HG03460 (cell line): ENCODE results near the gene PAK1.
"Not testable (repeated sequence)": the region's sequence is repeated elsewhere in the genome, so short reads cannot be mapped to it uniquely, and the experiment has no call there.

Source experiments
- ATAC-seq: cut with Tn5 transposase; IDR thresholded peaks from one replicate; pipeline ENCODE4 v1.9.1; 2021; ENCODE audit not compliant: unreplicated experiment

Gene PAK1

DNA sequence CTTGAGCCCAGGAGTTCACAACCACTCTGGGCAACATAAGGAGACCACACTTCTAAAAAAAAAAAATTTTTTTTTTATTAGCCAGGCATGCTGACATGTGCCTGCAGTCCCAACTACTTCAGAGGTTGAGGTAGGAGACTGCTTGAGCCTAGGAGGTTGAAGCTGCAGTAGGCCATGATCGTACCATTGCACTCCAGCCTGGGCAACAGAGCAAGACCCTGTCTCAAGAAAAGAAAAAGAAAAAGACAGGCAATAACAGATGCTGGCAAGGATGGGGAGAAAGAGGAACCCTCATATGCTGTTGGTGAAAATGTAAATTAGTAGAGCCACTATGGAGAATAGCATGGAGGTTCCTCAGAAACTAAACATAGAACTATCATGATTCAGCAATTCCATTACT, 64.8 kb downstream of the PAK1 start:
- no peak for ATAC-seq

DNA sequence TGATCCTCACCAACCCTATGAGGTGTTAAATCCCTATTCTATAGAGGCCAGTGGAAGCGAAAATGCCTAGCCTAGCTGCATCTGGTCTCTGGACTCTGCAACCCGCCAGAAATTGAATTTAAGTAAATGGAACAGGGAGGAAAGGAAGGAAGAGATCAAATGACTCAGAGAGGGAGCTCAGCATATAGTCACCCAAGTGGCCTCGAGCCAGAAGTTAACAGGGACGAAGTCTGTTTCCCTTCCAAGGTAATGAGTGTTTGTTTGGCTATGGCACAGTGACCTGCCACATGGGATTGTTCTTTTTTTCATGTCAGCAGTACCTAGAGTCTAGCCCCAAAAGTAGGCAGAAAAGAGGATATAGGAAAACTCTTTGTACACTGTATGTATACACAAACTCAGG, 66.3 kb downstream of the PAK1 start:
- no peak for ATAC-seq

DNA sequence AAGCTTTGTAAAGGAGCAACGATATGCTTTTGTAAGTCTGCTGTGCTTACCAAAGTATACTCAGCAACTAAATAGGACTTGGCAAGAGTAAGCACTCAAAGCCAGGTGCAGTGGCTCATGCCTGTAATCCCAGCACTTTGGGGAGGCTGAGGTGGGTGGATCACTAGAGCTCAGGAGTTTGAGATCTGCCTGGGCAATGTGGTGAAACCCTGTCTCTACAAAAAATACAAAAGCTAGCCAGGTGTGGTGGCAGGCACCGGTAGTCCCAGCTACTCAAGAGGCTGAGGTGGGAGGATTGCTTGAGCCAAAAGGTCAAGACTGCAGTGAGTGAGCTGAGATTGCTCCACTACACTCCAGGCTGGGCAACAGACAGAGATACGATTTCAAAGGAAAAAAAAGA, 67.5 kb downstream of the PAK1 start:
- ATAC-seq = no peak

DNA sequence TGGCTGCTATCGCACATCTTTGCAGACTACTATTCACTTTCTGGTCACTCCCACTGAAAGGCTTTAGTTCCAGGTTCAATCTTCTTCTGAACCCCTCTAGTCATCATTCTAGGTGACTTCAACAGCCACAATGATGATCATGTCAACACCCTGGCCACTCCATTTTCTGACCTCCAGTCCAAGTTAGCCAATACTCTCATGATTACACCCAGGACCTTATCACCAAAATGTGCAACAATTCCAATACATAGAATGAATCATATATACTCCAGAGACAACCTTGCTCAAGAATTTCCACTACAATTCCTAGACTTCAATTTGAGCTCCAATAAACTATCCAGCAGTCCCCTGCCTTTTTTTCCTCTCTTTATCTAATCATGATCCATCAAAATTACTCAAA, 70.7 kb downstream of the PAK1 start:
- no peak for ATAC-seq

DNA sequence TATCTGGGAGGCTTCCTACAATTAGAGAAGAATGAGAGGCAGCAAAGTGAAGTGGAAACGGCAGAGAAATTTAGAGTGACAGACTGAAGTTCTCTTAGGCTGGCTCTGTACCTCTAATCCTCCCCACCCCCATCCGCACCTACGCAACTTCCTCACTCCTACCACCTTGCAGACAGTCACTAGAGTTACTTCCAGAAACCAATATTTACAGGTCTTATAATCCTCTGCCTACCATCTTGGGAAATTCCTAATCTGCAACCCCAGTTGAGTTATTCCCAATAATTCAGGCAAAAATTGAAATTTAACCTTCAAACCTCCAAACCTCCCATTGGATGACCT, 71.7 kb downstream of the PAK1 start:
- no peak for ATAC-seq

DNA sequence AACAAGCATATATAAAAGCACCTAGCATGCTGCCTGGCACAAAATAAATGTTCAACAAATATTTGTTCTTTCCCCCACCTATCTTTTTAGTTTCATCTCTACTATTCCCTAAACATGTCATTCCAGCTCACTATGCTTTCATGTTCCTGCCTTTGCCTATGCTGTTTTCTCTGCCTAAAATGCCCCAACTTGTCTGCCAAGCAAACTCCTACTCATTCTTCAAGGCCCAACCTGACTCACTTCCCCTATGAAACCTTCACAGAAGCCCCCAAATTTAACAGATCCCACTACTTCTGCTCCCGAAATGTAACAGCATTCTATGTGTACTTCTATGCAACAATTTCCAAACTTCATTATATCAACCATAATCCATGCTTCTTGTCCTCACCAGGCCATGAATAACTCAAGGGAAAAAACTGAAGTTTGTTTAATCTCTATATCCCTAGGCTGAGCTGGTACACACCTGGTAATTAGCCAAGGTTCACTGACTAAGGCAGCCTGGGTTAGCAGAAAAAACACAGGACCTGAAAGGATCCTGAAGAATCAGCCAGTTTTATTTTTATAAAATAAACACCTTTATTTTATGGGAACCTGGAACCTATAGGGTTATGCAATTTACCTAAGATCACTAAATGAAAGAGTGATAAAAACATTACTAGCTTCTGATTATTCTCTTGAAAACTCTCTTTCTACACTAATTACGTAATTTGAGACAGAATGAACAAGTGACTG, 72.2 kb downstream of the PAK1 start:
- ATAC-seq = no peak

DNA sequence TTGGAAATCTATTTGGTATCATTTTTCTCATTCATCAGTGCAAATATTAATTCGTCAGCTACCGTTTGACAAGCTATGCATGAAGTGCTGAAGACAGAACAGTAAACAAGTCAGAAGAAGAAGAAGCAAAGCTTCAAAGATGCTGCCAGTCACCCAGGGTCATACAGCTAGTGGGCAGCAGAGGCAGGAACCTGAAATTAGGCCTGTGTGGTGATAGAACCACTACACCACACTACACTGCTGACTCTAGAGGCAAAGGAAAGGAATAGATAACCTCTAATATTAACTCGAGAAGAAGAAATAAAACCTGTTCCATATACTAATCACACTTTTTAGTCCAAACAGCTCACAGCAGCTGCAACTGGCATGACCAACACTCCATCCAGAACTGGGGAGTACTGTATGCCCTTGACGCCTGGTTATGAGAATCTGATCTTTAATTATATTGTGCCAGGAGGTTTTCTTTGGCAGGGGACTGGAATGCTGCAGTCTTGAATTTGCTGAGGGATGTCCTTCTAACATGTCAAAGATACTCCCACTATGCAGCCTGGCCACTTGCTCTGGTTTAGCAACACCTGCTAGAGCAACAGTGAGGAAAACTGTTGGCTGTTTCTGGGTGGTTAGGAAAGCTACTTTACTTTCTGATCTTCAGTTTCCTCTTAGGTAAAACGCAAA, 73.0 kb downstream of the PAK1 start:
- ATAC-seq = no peak

DNA sequence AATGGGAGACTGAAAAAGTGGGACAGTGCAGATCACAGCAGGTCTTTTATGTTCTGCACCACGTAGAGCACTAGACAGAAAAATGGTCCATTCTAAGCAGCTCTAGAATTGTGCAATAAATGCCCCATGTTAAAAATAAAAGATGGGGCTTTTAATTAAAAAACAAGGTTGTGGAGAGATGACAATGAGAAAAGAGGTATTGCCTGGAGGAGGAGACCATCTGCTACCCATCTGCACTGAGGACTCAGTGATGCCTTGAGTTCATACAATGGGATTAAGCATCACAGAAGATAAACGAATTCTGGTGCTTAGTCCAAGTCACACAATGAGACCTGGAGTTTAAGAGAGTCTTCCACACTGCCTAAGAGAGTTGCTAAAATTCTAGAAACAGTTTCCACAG, 73.6 kb downstream of the PAK1 start:
- ATAC-seq = no peak

DNA sequence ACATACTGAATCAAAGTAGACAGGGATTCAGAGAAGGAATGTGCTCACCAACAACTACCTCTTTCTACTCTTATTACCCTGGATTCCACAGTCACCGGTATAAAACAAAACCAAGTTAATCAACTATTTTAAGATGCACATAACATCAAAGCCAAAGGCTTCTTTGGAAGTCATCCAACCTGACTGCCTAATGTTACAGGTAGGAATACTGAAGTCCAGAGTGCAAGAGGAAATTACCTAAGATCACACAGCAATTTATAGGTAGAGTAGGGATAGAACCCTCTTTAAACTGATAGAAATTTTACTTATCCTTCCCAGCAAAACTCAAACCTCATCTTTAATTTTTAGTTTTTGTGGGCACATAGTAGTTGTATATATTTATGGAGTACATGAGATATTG, 76.3 kb downstream of the PAK1 start:
- ATAC-seq = no peak

DNA sequence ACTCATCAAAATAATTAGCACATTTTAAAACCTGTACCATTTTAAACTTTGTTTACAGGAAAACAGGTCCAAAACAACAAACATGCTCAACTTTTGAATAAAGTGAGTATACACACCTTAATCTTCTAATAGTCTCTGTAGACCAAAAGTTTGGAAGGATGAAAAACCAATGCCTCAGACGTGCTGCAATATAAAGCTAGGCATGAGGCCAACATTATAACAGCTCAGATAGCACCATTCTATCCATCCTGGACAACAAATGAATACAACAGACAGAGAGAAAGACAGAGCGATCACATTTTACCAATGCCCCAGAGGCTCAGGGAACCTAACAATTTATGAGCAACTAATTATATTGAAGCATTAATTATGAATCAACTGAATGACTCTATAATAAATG, 77.0 kb downstream of the PAK1 start:
- no peak for ATAC-seq

DNA sequence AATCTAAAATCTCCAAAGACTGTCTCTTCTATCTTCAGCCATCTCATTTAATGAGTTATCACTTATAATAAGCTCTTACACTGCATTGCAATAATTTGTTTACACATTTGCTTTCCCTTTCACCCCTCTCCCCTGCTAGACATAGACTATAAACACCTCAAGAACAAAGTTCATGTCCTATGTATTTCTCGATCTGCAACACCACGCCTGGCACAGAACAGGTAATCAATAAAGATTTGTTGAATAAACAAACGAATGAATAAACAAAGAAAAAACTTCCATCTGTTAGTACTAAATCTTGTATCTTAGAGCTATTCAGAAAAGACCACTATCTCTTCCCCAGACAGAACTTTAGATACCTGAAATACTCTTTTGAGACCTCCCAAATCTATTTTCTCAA, 77.6 kb downstream of the PAK1 start:
- no peak for ATAC-seq

DNA sequence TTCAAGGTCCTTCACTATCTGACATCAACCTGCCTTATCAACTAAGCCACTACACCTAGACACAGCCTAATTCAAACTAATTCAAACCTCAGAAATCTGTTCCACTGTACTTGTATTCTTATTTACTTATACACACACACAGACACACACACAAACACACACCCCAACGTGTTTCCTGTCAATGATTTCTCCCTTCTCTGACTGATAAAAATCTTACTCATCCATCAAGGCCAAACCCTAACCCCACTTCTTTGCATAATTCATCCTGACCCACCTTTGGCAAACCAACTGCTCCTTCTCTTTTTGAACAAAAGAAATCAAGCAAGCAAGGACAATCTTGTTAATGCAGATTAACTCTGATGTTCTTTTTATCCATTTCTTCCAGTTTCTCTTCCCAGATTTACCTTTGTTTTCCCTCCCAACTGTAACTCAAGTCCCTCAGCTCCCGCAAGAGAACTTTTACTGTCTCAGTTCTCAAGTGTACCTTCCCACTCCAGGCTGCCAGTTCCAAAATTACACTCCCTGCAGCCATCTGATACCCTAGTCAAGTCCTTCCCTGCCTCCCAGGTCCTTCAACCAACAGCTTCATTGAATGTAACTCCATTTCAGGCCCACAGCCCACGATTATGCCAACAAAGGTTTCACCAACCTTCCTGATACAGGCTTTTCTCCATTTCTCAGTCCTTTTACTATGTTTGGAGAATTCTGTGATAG, 78.3 kb downstream of the PAK1 start:
- ATAC-seq = no peak

DNA sequence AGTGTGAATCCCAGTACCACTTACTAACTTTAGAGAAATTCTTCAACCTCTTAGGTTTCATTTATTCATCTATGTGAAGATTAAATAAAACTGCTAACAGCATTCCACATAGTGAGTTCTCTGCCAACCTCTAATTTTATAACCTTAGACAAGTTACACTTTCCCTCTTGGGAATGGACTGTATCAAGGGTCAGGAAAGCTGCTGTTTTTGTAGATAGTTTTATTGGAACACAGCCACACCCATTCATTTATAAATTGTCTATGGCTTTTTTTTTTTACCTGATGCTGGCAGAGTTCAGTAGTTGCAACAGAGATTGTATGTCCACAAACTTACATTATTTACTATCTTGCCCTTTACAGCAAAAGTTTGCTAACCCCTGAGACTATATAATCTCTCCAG, 81.1 kb downstream of the PAK1 start:
- no peak for ATAC-seq

DNA sequence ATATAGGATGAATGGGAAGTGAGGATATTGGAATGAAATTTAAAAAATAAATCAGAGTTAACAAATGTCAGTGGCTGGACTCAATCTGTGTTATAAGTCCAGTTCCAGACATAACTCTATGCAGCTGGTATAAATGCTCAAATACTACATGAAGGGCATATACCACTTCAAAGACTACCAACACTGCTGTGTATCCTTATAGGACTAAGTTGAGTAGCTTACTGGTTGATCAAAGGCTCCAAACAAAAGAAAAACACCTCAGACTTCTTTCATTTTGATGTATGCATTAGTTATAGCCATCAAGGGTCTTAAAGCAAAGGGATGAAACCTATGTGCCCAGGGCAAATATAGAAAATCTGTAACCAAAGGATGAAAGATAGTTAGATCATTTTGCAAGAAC, 86.2 kb downstream of the PAK1 start:
- no peak for ATAC-seq

DNA sequence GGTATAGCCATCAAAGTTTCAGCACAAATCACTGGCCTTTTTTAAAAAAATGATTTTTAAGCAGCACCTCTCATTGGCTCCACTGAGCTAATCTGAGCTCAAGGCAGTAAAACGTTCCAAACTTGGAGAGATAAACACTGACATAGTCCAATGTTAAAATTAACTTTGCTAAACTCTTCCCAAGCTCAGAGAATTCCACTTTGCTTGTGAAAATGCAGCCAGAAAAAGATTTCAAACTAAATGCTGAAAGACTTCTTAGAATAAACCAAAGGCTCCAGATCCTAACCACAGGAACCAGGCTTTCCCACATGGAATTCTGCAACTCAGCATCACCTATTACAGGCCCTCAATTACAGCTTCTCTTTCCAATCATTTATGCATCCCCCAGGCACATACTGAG, 87.7 kb downstream of the PAK1 start:
- no peak for ATAC-seq

DNA sequence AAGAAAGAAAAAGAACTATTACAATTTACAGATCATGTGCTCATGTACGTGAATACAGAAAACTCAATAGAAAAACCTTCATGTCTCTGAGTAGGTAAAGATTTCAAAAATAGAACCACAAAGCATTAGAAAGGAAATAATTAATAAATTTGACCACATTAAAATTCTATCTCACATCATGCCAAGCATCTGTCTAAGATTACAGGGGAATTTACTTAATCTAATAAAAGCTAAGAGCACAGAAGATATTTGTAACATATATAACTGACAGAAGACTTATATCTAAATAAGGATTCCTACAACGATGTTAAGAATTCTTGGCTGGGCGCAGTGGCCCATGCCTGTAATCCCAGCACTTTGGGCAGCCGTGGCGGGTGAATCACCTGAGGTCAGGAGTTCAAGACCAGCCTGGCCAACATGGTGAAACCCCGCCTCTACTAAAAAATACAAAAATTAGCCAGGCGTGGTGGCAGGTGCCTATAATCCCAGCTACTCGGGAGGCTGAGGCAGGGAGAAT, 88.6 kb downstream of the PAK1 start:
- ATAC-seq = not testable (repeated sequence)

DNA sequence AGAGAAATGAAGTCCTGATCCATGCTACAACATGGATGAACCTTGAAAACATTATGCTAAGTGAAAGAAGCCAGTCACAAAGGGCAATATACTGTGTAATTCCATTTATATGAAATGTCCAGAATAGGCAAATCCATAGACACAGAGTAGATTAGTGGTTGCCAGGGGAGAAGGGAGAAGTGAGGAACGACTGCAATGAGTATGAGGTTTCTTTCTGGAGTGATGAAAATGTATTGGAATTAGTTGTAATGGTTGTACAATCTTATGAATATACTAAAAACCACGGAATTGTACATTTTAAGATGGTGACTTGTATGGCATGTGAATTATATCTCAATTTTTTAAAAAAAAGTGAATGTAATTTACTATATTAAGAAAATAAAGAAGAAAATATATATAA, 89.3 kb downstream of the PAK1 start:
- no peak for ATAC-seq

DNA sequence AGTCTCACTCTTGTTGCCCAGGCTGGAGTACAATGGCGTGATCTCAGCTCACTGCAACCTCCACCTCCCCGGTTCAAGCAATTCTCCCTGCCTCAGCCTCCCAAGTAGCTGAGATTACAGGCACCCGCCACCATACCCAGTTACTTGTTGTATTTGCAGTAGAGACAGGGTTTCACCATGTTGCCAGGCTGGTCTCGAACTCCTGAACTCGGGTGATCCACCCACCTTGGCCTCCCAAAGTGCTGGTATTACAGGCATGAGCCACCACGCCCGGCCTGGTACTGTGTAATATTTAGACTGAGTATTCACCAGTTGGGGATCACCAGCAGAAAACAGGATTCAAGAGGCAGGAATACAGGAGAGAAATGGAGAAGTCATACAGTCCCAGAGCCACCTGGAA, 90.5 kb downstream of the PAK1 start:
- not testable (repeated sequence) for ATAC-seq

DNA sequence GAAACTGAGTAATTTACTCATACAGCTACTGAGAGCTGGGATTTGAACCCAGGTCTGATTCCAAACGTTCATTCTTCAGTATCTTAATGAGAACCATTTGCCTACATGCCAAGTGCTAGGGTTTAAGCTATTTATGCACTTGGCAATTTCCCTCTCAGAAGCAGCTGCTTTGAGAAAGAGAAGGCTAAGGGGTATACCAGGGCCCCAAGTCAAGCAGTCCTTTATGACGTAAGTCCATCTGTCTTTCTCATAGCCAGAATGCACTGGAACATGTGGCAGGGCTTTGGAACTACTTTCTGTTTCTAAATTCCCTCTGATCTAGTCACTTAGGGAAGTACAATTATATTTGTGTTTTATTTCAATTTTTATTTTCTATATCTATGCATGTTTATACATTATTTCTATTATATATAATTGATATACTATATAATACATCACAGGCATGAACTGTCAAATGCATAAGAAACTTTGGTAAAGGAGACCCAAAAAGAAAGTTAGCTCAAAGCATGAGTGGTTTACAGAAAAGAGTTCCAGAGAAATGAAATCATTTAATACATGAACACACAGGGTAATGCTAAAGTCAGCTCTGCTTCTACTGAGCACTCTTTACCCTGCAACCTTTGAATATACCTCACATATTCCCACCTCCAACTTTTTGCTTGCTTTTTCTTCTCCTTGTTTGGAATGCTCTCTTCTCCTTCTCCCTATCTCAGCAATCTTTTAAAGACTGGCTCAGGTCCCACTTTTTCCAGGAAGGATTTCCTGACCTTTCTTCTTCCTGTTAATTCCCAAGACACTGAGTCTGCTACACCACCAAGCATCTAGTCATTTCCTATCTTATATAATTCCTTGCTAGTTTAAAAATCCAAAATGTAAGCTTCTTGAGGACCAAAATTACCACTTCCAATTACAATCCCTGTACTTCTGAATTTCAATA, 91.9 kb downstream of the PAK1 start:
- ATAC-seq = no peak

DNA sequence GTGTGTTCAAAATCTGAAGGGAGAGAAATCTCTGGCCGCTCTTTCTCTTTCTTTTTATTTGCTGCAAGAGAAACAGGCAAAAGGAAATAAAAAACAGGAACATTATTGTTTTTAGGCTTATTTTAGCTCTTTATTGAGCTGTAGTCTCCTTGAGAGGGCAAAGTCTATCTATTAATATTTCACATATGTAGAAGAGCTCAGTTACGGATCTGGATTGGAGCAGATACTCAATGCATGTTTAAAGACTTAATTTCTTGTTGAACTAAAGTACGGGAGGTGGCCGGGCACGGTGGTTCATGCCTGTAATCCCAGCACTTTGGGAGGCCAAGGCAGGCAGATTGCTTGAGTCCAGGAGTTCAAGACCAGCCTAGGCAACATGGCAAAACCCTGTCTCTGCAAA, 94.0 kb downstream of the PAK1 start:
- ATAC-seq = no peak

DNA sequence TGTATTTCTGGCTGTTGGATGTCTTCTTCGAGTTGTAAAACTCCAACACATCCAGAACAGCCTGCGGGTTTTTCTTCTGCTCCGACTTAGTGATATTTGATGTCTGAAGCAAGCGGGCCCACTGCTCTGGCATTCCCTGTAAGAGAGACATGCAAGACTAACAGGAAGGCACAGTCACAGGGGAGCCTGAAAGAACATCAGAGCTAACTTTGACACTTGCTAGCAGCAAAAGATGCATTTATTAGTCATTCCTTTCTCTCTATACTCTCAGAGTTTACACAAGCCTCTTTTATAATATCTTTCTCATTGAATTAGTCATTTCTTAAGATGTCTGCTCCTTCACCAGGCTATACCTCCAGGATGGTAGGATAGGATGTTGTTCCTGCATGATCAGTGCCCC, 94.6 kb downstream of the PAK1 start:
- ATAC-seq = no peak
